ENCODE data around the gene CHIC2. TPM values are rescaled to one million over a fixed set of nuclear protein-coding genes. Genes with fewer than 3 reads are reported as not detected.
"Not testable (repeated sequence)": the region's sequence is repeated elsewhere in the genome, so short reads cannot be mapped to it uniquely, and the experiment has no call there.

CHIC2 gene
- total and polyA plus RNA-seq, 2 of the 4 experiments (the other 2 are of a cell fraction), result 20.4 to 26.3 TPM

DNA sequence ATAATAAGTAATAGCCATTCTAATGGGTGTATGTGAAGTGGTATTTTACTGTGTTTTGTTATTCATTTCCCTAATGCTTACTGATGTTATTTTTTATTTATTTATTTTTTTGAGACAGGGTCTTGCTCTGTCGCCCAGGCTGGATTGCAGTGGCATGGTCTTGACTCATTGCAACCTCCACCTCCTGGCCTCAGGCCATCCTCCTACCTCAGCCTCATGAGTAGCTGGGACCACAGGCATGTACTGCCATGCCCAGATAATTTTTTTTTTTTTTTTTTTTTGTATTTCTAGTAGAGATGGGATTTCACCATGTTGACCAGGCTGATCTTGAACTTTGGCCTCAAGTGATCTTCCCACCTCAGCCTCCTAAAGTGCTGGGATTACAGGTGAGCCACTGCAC is 48.8 kb upstream of the CHIC2 start:
- H3K9ac ChIP-seq (ENCODE audit: low read depth, low read length); H3K23ac ChIP-seq (ENCODE audit: low read depth, low read length); H3K4ac ChIP-seq (ENCODE audit: low read depth, low read length); H2AK9ac ChIP-seq (replicated peaks; ENCODE audit: low read depth, low read length, poor library complexity); H3K9me3 ChIP-seq (ENCODE audit: control insufficient read depth, insufficient read depth, low read length); ATAC-seq (ENCODE audit: low read depth); H3K27me3 ChIP-seq (ENCODE audit: control insufficient read depth, insufficient read depth, low read length); H2BK15ac ChIP-seq (ENCODE audit: low read depth, low read length); H3K56ac ChIP-seq (ENCODE audit: extremely low read depth, insufficient read depth, low read length); dilution Hi-C loops (cut with HindIII; ENCODE audit: low sequenced_read_pairs, unreplicated experiment); H3K4me1 ChIP-seq (ENCODE audit: control insufficient read depth, insufficient read depth, low read length); H4K8ac ChIP-seq (ENCODE audit: low read depth in 2 of 2, low read length in 2 of 2); H2AK5ac ChIP-seq (ENCODE audit: low read depth, low read length); H3K4me3 ChIP-seq (ENCODE audit: insufficient read depth, low read depth, low read length); intact Hi-C loops (cut with micrococcal nuclease); H2BK5ac ChIP-seq (ENCODE audit: low read depth, low read length, poor library complexity, severe bottlenecking); H3K79me1 ChIP-seq (ENCODE audit: low read depth in 1 of 2, low read length in 2 of 2); POLR2A ChIA-PET (ENCODE audit: unreplicated experiment); in situ Hi-C loops (cut with MboI; ENCODE audit: low sequenced_read_pairs); H3K27ac ChIP-seq (ENCODE audit: insufficient read depth, low read length); H3K36me3 ChIP-seq (ENCODE audit: control insufficient read depth, insufficient read depth, low read length); H2BK20ac ChIP-seq (ENCODE audit: low read depth, low read length); H2BK120ac ChIP-seq (ENCODE audit: low read depth, low read length); H3K14ac ChIP-seq (replicated peaks; ENCODE audit: low read depth, low read length); H3K4me2 ChIP-seq (ENCODE audit: low read depth, low read length); H4K5ac ChIP-seq (ENCODE audit: low read depth, low read length); H2AFZ ChIP-seq (replicated peaks; ENCODE audit: low read length, poor library complexity); H3K9me1 ChIP-seq (ENCODE audit: insufficient read depth, low read length); H3K18ac ChIP-seq (ENCODE audit: low read depth, low read length); H4K20me1 ChIP-seq (ENCODE audit: insufficient read depth, low read length); CTCF ChIA-PET; BruUV-seq (replicated peaks); DNase-seq; H4K91ac ChIP-seq (ENCODE audit: insufficient read depth, low read depth, low read length): not testable (repeated sequence)
- no CpG with 5 or more reads among the region's 1 CpG for WGBS, 2 experiments (ENCODE audit: extremely low coverage in 2 of 2, insufficient read length in 1 of 2)
